ENCODE measurements around the gene BAHCC1. TPM values are rescaled to one million over a fixed set of nuclear protein-coding genes. Genes with fewer than 3 reads are reported as not detected.

Gene BAHCC1
- total and polyA plus RNA-seq, 8 donors: 4.9 to 56.2 (median 9.4) TPM

- Histone ChIP-seq H3K9me3 (no peaks in the 10 kb centered on the region), H3K27me3 (peaks cover 0 to 8% (median 0%) of the 10 kb centered on the region in 3 donors), H3K4me1 (peaks cover 63 to 72% (median 70%) of the 10 kb centered on the region in 4 donors), H3K36me3 (no peaks in the 10 kb centered on the region), H3K27ac (peak overlapping the region; percentile 86 to 95 (median 92)), H3K4me3 (no peak overlapping the region)
- TF ChIP-seq EP300 (IDR thresholded peaks at IDR 0.05): no peak
- peak in 1 of 3 donors; percentile 3 for TF ChIP-seq POLR2AphosphoS5 (IDR thresholded peaks at IDR 0.05)
- no peak for TF ChIP-seq CTCF (IDR thresholded peaks at IDR 0.05)
- no peak for DNase-seq
- WGBS, 5 donors: 65 to 85% (median 75%) methylated on average over 30 to 38 of the region's 38 CpGs
- intact Hi-C loops (cut with DNase I; ENCODE audit: low total_unique reads): no loop called here
Observed at GRCh38 chr17:81417049-81417878, 22.0 kb downstream of the BAHCC1 start.

DNA sequence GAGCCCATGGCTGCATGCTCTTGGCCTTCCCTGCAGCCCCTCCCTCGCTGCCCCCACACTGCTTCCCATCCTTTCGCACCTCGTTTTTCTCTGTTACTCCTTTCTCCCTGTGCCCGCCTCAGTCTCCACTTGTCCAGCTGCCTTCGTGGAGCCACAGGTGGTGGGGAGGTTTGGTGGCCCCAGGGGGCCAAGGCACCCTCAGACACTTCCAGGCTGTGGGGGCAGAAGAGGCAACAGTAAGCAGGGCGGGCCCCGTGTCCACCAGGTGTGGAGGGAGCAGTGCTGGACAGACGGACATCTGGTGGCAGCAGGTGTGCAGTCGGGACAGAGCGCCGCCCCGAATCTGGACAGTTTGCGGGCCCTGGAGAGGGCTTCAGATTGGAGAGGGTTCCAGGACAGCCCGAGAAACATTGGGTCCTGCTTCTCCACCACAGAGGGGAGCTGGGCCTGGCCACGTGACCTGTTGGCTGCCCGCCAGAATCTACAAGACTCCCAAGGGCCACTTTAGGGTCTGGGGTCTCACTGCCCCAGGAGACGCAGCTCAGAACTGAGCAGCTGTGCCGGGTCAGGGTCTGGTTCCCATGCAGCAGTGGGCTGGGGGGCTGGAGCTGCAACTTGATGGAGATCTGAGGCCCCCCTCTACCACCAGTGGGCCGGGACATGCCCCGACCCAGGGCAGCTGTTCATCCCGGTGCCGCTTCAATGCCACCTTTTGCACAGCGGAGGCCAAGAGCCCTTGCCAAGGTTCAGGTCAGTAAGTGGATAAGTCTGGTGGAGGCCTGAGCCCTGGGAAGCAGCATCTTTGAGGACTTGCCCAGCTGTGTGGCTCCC, 22.8 kb downstream of the BAHCC1 start:
- no peak for DNase-seq
- Histone ChIP-seq H3K4me3 (no peak overlapping the region), H3K4me1 (peaks cover 63 to 72% (median 70%) of the 10 kb centered on the region in 4 donors), H3K27ac (peak overlapping the region; percentile 86 to 95 (median 92)), H3K27me3 (peaks cover 0 to 6% (median 0%) of the 10 kb centered on the region in 3 donors), H3K36me3 (no peaks in the 10 kb centered on the region), H3K9me3 (no peaks in the 10 kb centered on the region)
- WGBS, 5 donors: 74 to 79% (median 77%) methylated on average over 22 to 23 of the region's 23 CpGs
- intact Hi-C loops (cut with DNase I; ENCODE audit: low total_unique reads): no loop called here
- TF ChIP-seq CTCF (IDR thresholded peaks at IDR 0.05) (no peak), POLR2AphosphoS5 (IDR thresholded peaks at IDR 0.05) (no peak), POLR2A (IDR thresholded peaks at IDR 0.05) (no peak), EP300 (IDR thresholded peaks at IDR 0.05) (no peak)

DNA sequence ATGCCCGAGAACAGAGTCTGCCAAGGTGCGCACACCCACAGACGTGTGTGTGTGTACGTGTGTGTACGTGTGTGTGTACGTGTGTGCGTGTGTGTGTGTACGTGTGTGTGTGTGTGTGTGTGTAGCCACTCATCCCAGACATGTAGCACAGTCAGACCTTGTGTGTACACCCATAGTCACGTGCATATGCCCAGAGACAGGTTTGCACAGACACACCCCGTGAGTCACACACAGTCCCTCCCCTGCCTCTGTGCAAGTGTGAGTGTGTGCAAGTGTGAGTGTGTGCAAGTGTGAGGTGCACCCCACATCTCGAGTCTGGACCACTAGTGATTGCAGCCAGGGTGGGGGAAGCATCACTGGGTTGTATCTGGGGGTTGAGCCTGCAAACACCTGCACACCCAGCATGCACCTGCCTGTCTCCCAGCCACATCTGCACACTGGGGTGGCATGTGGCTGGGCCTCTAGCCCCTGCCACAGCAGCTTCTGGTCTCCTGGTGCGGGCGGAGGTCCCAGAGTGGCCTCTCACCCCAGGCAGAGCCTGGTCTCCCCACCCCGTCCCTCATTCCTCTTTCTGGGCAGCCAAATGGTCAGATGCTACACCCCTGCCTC, 23.6 kb downstream of the BAHCC1 start:
- Histone ChIP-seq H3K4me1 (peaks cover 68 to 73% (median 72%) of the 10 kb centered on the region in 4 donors), H3K27ac (peak overlapping the region; percentile 86 to 95 (median 92)), H3K27me3 (no peaks in the 10 kb centered on the region), H3K4me3 (peak overlapping the region in 3 of 4 donors; percentile 14 to 28 (median 26)), H3K36me3 (no peaks in the 10 kb centered on the region), H3K9me3 (no peaks in the 10 kb centered on the region)
- intact Hi-C loops (cut with DNase I; ENCODE audit: low total_unique reads): no loop called here
- WGBS, 5 donors: 39 to 69% (median 43%) methylated on average over 9 to 14 of the region's 14 CpGs
- TF ChIP-seq CTCF (IDR thresholded peaks at IDR 0.05) (no peak), POLR2A (IDR thresholded peaks at IDR 0.05) (no peak), EP300 (IDR thresholded peaks at IDR 0.05) (no peak), POLR2AphosphoS5 (IDR thresholded peaks at IDR 0.05) (no peak)
- no peak for DNase-seq

DNA sequence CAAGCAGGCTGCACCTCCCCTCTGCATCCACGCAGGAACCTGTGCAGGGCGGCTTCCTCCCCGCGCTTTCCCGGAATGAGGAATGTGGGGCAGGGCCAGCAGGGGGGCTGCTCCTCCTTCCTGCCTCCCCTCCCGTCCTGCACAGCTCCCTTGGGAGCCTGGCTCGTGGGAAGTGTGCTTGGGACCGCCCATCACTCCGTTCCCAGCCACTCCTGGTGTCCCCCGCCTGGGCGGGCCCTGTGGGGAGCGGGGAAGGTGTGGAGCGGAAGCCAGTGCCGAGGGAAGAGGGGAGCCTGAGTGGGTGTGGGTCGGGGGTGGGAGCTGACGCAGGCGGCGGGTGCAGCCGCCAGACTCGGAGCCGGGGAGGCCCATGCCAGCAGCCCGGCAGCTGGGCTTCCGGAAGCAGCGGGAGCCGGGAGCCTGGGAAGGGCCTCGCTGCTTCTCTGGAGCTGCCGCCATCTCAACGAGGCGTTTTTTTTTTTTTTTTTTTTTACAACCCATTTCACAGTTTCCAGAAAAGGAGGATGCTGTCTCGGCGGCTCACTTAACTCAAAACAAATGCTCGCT, 24.1 kb downstream of the BAHCC1 start:
- TF ChIP-seq EP300 (IDR thresholded peaks at IDR 0.05): peak; percentile 66
- TF ChIP-seq POLR2AphosphoS5 (IDR thresholded peaks at IDR 0.05): peak; percentile 50 to 90 (median 59)
- TF ChIP-seq POLR2A (IDR thresholded peaks at IDR 0.05): no peak
- Histone ChIP-seq H3K4me3 (peak overlapping the region; percentile 14 to 28 (median 20)), H3K27ac (peak overlapping the region; percentile 86 to 95 (median 92)), H3K36me3 (no peaks in the 10 kb centered on the region), H3K4me1 (peaks cover 74 to 79% (median 78%) of the 10 kb centered on the region in 4 donors), H3K27me3 (no peaks in the 10 kb centered on the region), H3K9me3 (no peaks in the 10 kb centered on the region)
- WGBS, 5 donors: 7 to 26% (median 11%) methylated on average over 28 to 32 of the region's 32 CpGs
- peak; percentile 84 to 95 for DNase-seq
- intact Hi-C loops (cut with DNase I; ENCODE audit: low total_unique reads): no loop called here
